ENCODE measurements around the gene KLHL7.

Gene KLHL7

DNA sequence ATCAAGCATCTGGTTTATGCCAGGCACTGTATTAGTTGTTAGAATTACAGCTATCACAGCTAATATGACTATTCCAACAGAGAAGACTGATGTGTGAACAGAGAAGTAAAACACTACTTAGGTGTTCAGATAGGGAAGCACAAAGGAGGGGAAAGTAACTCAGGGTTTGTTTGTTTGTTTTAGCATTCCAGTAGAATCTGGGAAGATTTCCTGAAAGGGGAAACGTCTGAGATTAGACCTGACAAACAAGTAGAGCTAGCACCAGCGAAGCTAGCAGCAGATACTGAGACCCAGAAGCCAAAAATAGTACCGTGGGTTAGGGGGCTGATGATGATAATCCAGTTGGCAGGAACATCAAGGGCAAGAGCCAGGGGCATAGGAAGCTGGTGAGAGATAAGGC is 28.8 kb upstream of the KLHL7 start:
- Histone ChIP-seq H3K4me3 (replicated peaks; ENCODE audit: low read depth, low read length) (no peak overlapping the region), H3K27me3 (replicated peaks; ENCODE audit: control insufficient read depth, insufficient read depth, low read length) (no peaks in the 10 kb centered on the region), H3K36me3 (ENCODE audit: control insufficient read depth, insufficient read depth, low read length) (no peaks in the 10 kb centered on the region)
- DNase-seq (ENCODE audit: extremely low read depth, insufficient read length): no peak
- TF ChIP-seq, protein P1, sequence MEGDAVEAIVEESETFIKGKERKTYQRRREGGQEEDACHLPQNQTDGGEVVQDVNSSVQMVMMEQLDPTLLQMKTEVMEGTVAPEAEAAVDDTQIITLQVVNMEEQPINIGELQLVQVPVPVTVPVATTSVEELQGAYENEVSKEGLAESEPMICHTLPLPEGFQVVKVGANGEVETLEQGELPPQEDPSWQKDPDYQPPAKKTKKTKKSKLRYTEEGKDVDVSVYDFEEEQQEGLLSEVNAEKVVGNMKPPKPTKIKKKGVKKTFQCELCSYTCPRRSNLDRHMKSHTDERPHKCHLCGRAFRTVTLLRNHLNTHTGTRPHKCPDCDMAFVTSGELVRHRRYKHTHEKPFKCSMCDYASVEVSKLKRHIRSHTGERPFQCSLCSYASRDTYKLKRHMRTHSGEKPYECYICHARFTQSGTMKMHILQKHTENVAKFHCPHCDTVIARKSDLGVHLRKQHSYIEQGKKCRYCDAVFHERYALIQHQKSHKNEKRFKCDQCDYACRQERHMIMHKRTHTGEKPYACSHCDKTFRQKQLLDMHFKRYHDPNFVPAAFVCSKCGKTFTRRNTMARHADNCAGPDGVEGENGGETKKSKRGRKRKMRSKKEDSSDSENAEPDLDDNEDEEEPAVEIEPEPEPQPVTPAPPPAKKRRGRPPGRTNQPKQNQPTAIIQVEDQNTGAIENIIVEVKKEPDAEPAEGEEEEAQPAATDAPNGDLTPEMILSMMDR (IDR thresholded peaks at IDR 0.05; ENCODE audit: insufficient read depth, low read length, poor library complexity, severe bottlenecking): no peak

DNA sequence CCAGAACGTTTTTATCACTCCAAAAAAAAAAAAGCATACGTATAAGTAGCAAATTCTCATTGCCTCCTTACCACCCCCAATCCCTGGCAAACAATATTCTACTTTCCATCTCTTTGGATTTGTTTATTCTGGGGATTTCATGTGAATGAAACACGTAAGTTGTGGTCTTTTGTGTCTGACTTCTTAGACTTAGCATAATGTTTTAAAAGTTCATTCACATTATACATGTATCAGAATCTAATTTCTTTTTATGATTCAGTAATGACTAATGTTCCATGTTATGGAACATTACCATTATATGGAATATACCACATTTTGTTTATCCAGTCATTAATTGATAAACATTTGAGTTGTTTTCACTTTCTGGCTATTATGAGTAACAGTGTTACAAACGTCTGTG is 12.5 kb upstream of the KLHL7 start:
- H3K4me3 ChIP-seq (replicated peaks; ENCODE audit: low read depth, low read length): no peak overlapping the region
- H3K36me3 ChIP-seq (ENCODE audit: control insufficient read depth, insufficient read depth, low read length): no peaks in the 10 kb centered on the region
- no peaks in the 10 kb centered on the region for H3K27me3 ChIP-seq (replicated peaks; ENCODE audit: control insufficient read depth, insufficient read depth, low read length)
- no peak for DNase-seq (ENCODE audit: extremely low read depth, insufficient read length)
- TF ChIP-seq, protein P1 (IDR thresholded peaks at IDR 0.05; ENCODE audit: insufficient read depth, low read length, poor library complexity, severe bottlenecking): no peak

DNA sequence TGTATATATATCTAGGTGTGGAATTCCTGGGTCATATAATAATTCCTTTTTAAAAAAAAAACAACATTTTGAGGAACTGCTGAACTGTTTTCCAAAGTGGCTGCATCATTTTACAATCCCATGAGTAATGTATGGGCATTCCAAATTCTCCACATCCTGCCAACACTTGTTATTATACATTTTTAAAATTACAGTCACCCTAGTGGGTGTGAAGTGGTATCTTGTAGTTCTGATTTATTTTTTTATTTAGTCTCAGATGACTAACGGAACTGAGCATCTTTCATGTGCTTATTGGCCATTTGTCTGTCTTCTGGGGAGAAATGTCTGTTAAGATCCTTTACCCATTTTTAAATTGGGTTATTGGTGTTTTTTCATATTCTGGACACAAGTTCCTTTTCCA is 12.0 kb upstream of the KLHL7 start:
- TF ChIP-seq, protein P1 (IDR thresholded peaks at IDR 0.05; ENCODE audit: insufficient read depth, low read length, poor library complexity, severe bottlenecking): no peak
- no peak overlapping the region for H3K4me3 ChIP-seq (replicated peaks; ENCODE audit: low read depth, low read length)
- H3K36me3 ChIP-seq (ENCODE audit: control insufficient read depth, insufficient read depth, low read length): no peaks in the 10 kb centered on the region
- no peak for DNase-seq (ENCODE audit: extremely low read depth, insufficient read length)
- H3K27me3 ChIP-seq (replicated peaks; ENCODE audit: control insufficient read depth, insufficient read depth, low read length): no peaks in the 10 kb centered on the region

DNA sequence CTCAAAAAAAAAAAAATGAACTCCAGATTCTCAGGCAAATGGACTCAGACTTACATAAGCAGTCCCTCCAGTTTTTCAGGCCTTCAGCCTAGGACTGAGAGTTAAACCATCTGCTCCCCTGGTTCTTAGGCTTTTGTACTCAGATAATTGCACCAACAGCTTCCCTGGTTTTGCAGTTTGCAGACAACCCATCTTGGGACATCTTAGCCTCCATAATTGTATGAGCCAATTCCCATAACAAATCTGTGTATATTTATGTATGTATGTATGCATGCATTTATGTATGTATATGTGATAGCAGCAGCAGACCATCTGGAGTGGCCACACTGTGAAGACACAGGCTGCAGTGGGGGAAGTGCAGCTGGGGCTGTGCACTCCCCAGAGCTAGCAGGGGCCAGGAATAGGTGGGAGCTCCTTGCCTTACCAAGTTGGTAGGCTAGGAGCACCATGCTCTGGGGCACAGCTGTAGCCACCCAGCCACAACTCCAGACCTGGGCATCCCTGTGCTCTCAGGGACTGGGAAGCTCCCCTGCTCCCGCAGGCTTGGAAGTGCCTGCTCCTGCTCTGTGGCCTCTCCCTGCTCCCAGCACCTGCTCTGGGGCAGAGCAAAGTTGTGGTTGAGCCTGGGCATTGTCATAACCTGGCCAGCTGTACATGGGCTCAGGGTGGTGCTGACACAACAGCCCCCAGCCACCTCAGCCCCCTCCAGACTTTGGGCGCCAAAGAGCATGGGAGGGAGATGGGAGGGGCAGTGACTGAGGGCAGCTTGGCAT is 8.9 kb upstream of the KLHL7 start:
- no peaks in the 10 kb centered on the region for H3K27me3 ChIP-seq (replicated peaks; ENCODE audit: control insufficient read depth, insufficient read depth, low read length)
- TF ChIP-seq, protein P1 (IDR thresholded peaks at IDR 0.05; ENCODE audit: insufficient read depth, low read length, poor library complexity, severe bottlenecking): no peak
- DNase-seq (ENCODE audit: extremely low read depth, insufficient read length): no peak
- H3K36me3 ChIP-seq (ENCODE audit: control insufficient read depth, insufficient read depth, low read length): no peaks in the 10 kb centered on the region
- no peak overlapping the region for H3K4me3 ChIP-seq (replicated peaks; ENCODE audit: low read depth, low read length)

DNA sequence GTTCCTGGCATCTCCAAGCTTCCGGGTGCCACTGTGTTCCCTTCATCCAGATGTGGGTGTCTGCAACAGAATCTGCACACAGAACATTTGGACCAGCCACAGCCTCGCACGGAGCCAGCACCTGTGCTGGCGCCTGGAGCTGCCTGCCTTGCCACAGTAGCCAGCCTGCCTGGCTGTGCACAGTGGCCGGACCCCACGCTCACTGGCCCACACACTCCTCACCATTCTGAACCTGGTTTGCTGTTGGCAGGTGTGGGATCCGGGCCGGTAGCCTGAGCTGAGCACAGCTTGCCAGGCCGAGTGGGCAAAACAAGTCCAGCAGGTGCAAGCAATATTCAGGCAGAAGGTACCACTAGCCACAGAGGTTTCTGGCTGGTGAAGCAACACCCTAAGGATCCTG is 7.6 kb upstream of the KLHL7 start:
- Histone ChIP-seq H3K4me3 (replicated peaks; ENCODE audit: low read depth, low read length) (no peak overlapping the region), H3K27me3 (replicated peaks; ENCODE audit: control insufficient read depth, insufficient read depth, low read length) (no peaks in the 10 kb centered on the region), H3K36me3 (ENCODE audit: control insufficient read depth, insufficient read depth, low read length) (no peaks in the 10 kb centered on the region; the same call in 1 of the 2 replicates)
- DNase-seq (ENCODE audit: extremely low read depth, insufficient read length): no peak
- TF ChIP-seq, protein P1 (IDR thresholded peaks at IDR 0.05; ENCODE audit: insufficient read depth, low read length, poor library complexity, severe bottlenecking): no peak
